GM13976 (cell line): Measurements from ENCODE around the gene DEFB113.

Source experiments
- DNase-seq: peaks from one replicate; pipeline ENCODE4 v3.0.0; 2012; ENCODE audit warnings: low spot score
- CTCF ChIP-seq: IDR thresholded peaks from 2 replicates; pipeline ENCODE4 v1.5.1; 2012; ENCODE audit warnings: borderline replicate concordance, mild to moderate bottlenecking; ENCODE audit not compliant: insufficient read depth; ENCODE audit errors: extremely low read depth, missing control alignments, control extremely low read depth
- in situ Hi-C: fragments of 300-500 bp; cut with MboI; formaldehyde crosslinking; loops from one replicate; pipeline ENCODE4 v1.12.0; 2022; ENCODE audit warnings: low sequenced_read_pairs, mixed read lengths, inconsistent platforms; ENCODE audit not compliant: unreplicated experiment

Gene DEFB113

DNA sequence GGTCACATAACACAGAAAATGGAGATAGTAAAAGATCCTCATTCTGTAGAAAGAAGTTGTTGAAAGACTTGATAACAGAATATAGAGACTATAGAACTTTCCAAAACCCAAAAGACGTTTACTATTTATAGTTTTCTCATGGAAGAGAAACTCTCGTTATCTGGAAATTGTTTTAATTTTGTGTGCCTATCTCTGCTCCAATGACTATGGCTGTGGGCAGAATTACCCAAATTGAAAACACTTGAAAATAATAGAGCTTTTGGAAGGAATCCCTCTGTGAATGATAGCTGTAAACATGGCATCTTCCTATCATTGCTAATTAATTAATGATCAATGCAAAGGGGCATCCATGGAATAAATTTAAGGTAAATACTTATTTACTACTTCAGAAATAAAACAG is 5.4 kb downstream of the DEFB113 start, which contains the start of gene DEFB114:
DEFB114 (minus strand) TSS at position 101 of the 400 bp plus-strand sequence; CDS start at position 42, 59 bp downstream.
- no peak for TF ChIP-seq CTCF
- in situ Hi-C loops = no loop called here
- DNase-seq = no peak

- no peak for DNase-seq
- in situ Hi-C loops = no loop called here
- no peak for TF ChIP-seq CTCF
These were observed 11.2 kb downstream of the DEFB113 start for GRCh38 chr6:49958180-49958579.

GRCh38 chr6:49955847-49956246 is 13.6 kb downstream of the DEFB113 start:
- TF ChIP-seq CTCF = no peak
- no peak for DNase-seq
- in situ Hi-C loops = no loop called here

GRCh38 chr6:49951926-49952325 is 17.5 kb downstream of the DEFB113 start:
- no peak for TF ChIP-seq CTCF
- DNase-seq = no peak
- in situ Hi-C loops = no loop called here

DNA sequence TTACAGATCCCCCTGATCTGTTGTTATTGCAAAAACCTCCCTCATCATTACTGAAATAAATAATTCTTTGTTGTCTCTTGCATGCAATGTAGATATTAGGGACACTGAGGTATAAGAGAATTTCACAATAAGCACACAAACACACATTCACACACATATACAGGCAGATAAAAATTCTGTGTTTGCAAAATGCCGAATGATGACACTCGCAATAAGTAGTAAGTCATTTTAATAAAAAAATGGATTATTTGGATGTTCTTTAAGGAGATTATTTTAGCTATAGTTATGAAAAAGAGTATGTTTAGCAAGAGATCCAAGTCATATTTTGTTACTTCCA is 19.0 kb downstream of the DEFB113 start:
- TF ChIP-seq CTCF = no peak
- DNase-seq = no peak
- in situ Hi-C loops = no loop called here

- no peak for DNase-seq
These were observed 20.4 kb downstream of the DEFB113 start for GRCh38 chr6:49949062-49949461.

More at GRCh38 chr6:49949062-49949461, 20.4 kb downstream of the DEFB113 start:
- in situ Hi-C loops = no loop called here
- TF ChIP-seq CTCF = no peak
